Measurements from ENCODE around the gene LSM14A.
"Not testable (repeated sequence)": the region's sequence is repeated elsewhere in the genome, so short reads cannot be mapped to it uniquely, and the experiment has no call there.

The LSM14A gene

GRCh38 chr19:34171877-34172660 lies at the start of gene LSM14A:
Gene LSM14A, plus strand, starts transcription at chr19:34172504. Its CDS starts 139 bp downstream, at chr19:34172643.
- peak; percentile 81 to 85 for DNase-seq (ENCODE audit: low read depth in 2 of 2)

GRCh38 chr19:34124828-34125227 lies 47.5 kb upstream of the LSM14A start:
- DNase-seq (ENCODE audit: low read depth in 2 of 2) = no peak

- no peak for DNase-seq (ENCODE audit: low read depth in 2 of 2)
Observed at GRCh38 chr19:34126966-34127365, 45.3 kb upstream of the LSM14A start.

- no peak for DNase-seq (ENCODE audit: low read depth in 2 of 2)
Observed at GRCh38 chr19:34127684-34128189, 44.6 kb upstream of the LSM14A start.

- DNase-seq (ENCODE audit: low read depth in 2 of 2) = no peak
Observed at GRCh38 chr19:34128558-34129250, 43.6 kb upstream of the LSM14A start.

- DNase-seq (ENCODE audit: low read depth in 2 of 2) = no peak
Observed at GRCh38 chr19:34131100-34131499, 41.2 kb upstream of the LSM14A start.

GRCh38 chr19:34132145-34132544 lies 40.2 kb upstream of the LSM14A start:
- DNase-seq (ENCODE audit: low read depth in 2 of 2) = not testable (repeated sequence)

GRCh38 chr19:34132706-34133105 lies 39.6 kb upstream of the LSM14A start:
- DNase-seq (ENCODE audit: low read depth in 2 of 2) = not testable (repeated sequence)

GRCh38 chr19:34134190-34135053 lies 37.9 kb upstream of the LSM14A start:
- peak; percentile 84 to 85 for DNase-seq (ENCODE audit: low read depth in 2 of 2)

- DNase-seq (ENCODE audit: low read depth in 2 of 2) = no peak
Observed at GRCh38 chr19:34135054-34135800, 37.1 kb upstream of the LSM14A start.

GRCh38 chr19:34135821-34136611 lies 36.3 kb upstream of the LSM14A start:
- DNase-seq (ENCODE audit: low read depth in 2 of 2) = no peak

GRCh38 chr19:34141025-34141424 lies 31.3 kb upstream of the LSM14A start:
- DNase-seq (ENCODE audit: low read depth in 2 of 2) = no peak

GRCh38 chr19:34142440-34142839 lies 29.9 kb upstream of the LSM14A start:
- DNase-seq (ENCODE audit: low read depth in 2 of 2) = no peak

- DNase-seq (ENCODE audit: low read depth in 2 of 2) = peak; percentile 17 to 21
Observed at GRCh38 chr19:34145741-34146202, 26.5 kb upstream of the LSM14A start.

GRCh38 chr19:34148658-34149185 lies 23.6 kb upstream of the LSM14A start:
- no peak for DNase-seq (ENCODE audit: low read depth in 2 of 2)

GRCh38 chr19:34149873-34150272 lies 22.4 kb upstream of the LSM14A start:
- DNase-seq (ENCODE audit: low read depth in 2 of 2) = no peak

- DNase-seq (ENCODE audit: low read depth in 2 of 2) = no peak
Observed at GRCh38 chr19:34150558-34150957, 21.7 kb upstream of the LSM14A start.

- DNase-seq (ENCODE audit: low read depth in 2 of 2) = no peak
Observed at GRCh38 chr19:34151439-34151838, 20.9 kb upstream of the LSM14A start.

- DNase-seq (ENCODE audit: low read depth in 2 of 2) = no peak
Observed at GRCh38 chr19:34154401-34154800, 17.9 kb upstream of the LSM14A start.

GRCh38 chr19:34155686-34156085 lies 16.6 kb upstream of the LSM14A start:
- no peak for DNase-seq (ENCODE audit: low read depth in 2 of 2)

Measured in stimulated activated CD8-positive, alpha-beta memory T cell treated with anti-CD3 and anti-CD28 coated beads, Interleukin-2, amount 100 ng/mL, for 1 hour (primary cell).